Loucy (cell line): ENCODE data around the gene CHST14.

ENCODE experiments used
- EZH2phosphoT487 ChIP-seq: fragments of 200-600 bp; IDR thresholded peaks from 2 replicates; pipeline ENCODE4 v1.6.1; 2018; ENCODE audit warnings: antibody characterized with exemption, mild to moderate bottlenecking, moderate library complexity, borderline replicate concordance
- TF ChIP-seq, protein P1 (sequence below): fragments of 200-600 bp; sonication (generic); conservative IDR thresholded peaks from 2 replicates; pipeline ENCODE4 v1.5.1; 2014; ENCODE audit warnings: mild to moderate bottlenecking, antibody characterized with exemption, low read length

GRCh38 chr15:40435710-40436089 is 35.1 kb upstream of the CHST14 start:
- TF ChIP-seq, protein P1, sequence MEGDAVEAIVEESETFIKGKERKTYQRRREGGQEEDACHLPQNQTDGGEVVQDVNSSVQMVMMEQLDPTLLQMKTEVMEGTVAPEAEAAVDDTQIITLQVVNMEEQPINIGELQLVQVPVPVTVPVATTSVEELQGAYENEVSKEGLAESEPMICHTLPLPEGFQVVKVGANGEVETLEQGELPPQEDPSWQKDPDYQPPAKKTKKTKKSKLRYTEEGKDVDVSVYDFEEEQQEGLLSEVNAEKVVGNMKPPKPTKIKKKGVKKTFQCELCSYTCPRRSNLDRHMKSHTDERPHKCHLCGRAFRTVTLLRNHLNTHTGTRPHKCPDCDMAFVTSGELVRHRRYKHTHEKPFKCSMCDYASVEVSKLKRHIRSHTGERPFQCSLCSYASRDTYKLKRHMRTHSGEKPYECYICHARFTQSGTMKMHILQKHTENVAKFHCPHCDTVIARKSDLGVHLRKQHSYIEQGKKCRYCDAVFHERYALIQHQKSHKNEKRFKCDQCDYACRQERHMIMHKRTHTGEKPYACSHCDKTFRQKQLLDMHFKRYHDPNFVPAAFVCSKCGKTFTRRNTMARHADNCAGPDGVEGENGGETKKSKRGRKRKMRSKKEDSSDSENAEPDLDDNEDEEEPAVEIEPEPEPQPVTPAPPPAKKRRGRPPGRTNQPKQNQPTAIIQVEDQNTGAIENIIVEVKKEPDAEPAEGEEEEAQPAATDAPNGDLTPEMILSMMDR: no peak
- TF ChIP-seq EZH2phosphoT487: no peak
